Measurements from ENCODE around the gene KIF22. TPM values are rescaled to one million over a fixed set of nuclear protein-coding genes. Genes with fewer than 3 reads are reported as not detected.
"Not testable (repeated sequence)": the region's sequence is repeated elsewhere in the genome, so short reads cannot be mapped to it uniquely, and the experiment has no call there.

The KIF22 gene
- polyA plus RNA-seq, 3 donors: 22.0 to 46.2 (median 28.9) TPM

DNA sequence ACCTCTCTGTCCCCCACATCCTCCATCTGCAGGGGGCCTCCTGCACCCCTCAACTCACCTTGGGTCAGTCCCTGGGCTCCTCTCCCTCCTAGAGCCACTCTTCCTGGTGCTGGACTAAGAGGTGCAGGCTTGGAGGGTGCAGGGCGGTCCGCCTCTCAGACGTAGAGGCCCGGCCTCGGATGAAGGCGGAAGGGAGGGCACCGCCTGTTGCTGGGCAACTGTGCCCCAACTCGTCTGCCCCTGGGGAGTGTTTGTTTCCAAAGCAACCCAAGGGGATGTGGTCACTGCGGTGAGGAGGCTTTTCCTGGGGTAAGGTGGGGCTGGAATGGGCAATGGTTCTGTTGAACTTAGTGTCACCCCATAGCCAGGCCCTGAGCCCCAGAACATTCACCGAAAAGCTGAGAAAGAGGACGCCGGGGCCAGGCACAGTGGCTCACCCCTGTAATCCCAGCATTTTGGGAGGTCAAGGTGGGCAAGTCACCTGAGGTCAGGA is 44.7 kb upstream of the KIF22 start, which contains the start of gene C16orf54:
Gene C16orf54, minus strand, starts transcription at position 138 of the 493 bp plus-strand sequence. CDS start 1,039 bp downstream, outside the sequence.
- peak within 1 kb of the TSS; percentile 97 to 100 (median 100) for H3K27ac Mint-ChIP-seq

DNA sequence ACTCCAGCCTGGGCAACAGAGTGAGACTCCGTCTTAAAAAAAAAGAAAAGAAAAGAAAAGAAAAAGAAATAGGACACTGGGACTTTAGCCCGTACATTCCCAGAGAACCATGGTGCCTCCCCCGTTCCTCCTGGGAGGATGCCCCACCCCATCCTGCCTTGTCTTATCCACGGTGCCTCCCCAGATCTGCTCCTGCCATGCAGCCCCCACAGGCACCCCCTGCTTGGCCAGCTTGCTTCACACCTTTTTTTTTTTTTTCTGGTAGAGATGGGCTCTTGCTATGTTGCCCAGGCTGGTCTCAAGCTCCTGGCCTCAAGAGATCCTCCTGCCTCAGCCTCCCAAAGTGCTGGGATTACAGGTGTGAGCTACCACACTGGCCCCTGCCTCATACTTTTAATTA is 44.0 kb upstream of the KIF22 start:
- intact Hi-C loops (cut with micrococcal nuclease): loop anchor here in 1 of 2 donors (2.0 to 5.0 kb wide), 2 partner anchors 34 to 44 kb away; partner anchors contain the start of gene KIF22
- H3K4me2 ChIP-seq (replicated peaks; ENCODE audit: extremely low read depth, low read length, poor library complexity, severe bottlenecking): peak overlapping the region; percentile 78
- H3K36me3 ChIP-seq (replicated peaks in 1 of 2; ENCODE audit: control insufficient read depth in 1 of 2, insufficient read depth in 2 of 2, low read length in 2 of 2): peaks cover 11 to 30% of the 10 kb centered on the region in 2 donors
- H3K4me3 ChIP-seq (replicated peaks in 1 of 3; ENCODE audit: low read depth in 2 of 3, low read length in 3 of 3): peak overlapping the region in 2 of 3 experiments; percentile 15 to 92
- DNase-seq; H3K9me3 Mint-ChIP-seq; H3K27me3 Mint-ChIP-seq (ENCODE audit: low read depth in 3 of 3); H3K9me3 ChIP-seq (replicated peaks in 1 of 2; ENCODE audit: control insufficient read depth in 1 of 2, insufficient read depth in 1 of 2, low read length in 2 of 2); H3K27me3 ChIP-seq (ENCODE audit: control insufficient read depth in 2 of 2, insufficient read depth in 2 of 2, low read length in 2 of 2): not testable (repeated sequence)
- Mint-ChIP-seq H3K4me3 (peak overlapping the region; percentile 81 to 98), H3K27ac (peak overlapping the region; percentile 97 to 100 (median 100)), H3K36me3 (peaks cover 24 to 33% of the 10 kb centered on the region in 2 donors), H3K4me1 (peaks cover 69% of the 10 kb centered on the region)
- peaks cover 34% of the 10 kb centered on the region for H4K20me1 ChIP-seq (ENCODE audit: insufficient read depth, low read length)
- H2AFZ ChIP-seq (ENCODE audit: insufficient read depth, low read depth, low read length, poor library complexity, severe bottlenecking): peak overlapping the region; percentile 41
- peaks cover 63 to 80% of the 10 kb centered on the region in 2 donors for H3K4me1 ChIP-seq (ENCODE audit: control insufficient read depth in 1 of 2, insufficient read depth in 2 of 2, low read length in 2 of 2)
- H3K79me2 ChIP-seq (ENCODE audit: insufficient read depth, low read length): peaks cover 39% of the 10 kb centered on the region
- H3K27ac ChIP-seq (ENCODE audit: low read depth in 1 of 2, low read length in 2 of 2): peak overlapping the region; percentile 85 to 97
- H3K9ac ChIP-seq (ENCODE audit: insufficient read depth, low read length, poor library complexity, severe bottlenecking): peak overlapping the region; percentile 93
- WGBS (ENCODE audit: insufficient coverage): no CpG with 5 or more reads among the region's 4 CpGs

More for the DNA sequence above, 44.7 kb upstream of the KIF22 start, which contains the start of gene C16orf54:
- Histone ChIP-seq H3K27me3 (ENCODE audit: control insufficient read depth in 2 of 2, insufficient read depth in 2 of 2, low read length in 2 of 2) (no peaks in the 10 kb centered on the region), H3K9me3 (replicated peaks in 1 of 2; ENCODE audit: control insufficient read depth in 1 of 2, insufficient read depth in 1 of 2, low read length in 2 of 2) (no peaks in the 10 kb centered on the region), H3K4me1 (ENCODE audit: control insufficient read depth in 1 of 2, insufficient read depth in 2 of 2, low read length in 2 of 2) (peaks cover 69 to 87% of the 10 kb centered on the region in 2 donors), H3K9ac (ENCODE audit: insufficient read depth, low read length, poor library complexity, severe bottlenecking) (peak within 1 kb of the TSS; percentile 93), H3K27ac (ENCODE audit: low read depth in 1 of 2, low read length in 2 of 2) (peak within 1 kb of the TSS; percentile 85 to 97), H3K4me3 (replicated peaks in 1 of 3; ENCODE audit: low read depth in 2 of 3, low read length in 3 of 3) (peak within 1 kb of the TSS; percentile 78 to 92 (median 91)), H3K79me2 (ENCODE audit: insufficient read depth, low read length) (peaks cover 39% of the 10 kb centered on the region), H2AFZ (ENCODE audit: insufficient read depth, low read depth, low read length, poor library complexity, severe bottlenecking) (peak within 1 kb of the TSS; percentile 47), H3K36me3 (replicated peaks in 1 of 2; ENCODE audit: control insufficient read depth in 1 of 2, insufficient read depth in 2 of 2, low read length in 2 of 2) (peaks cover 11 to 31% of the 10 kb centered on the region in 2 donors), H3K4me2 (replicated peaks; ENCODE audit: extremely low read depth, low read length, poor library complexity, severe bottlenecking) (peak within 1 kb of the TSS; percentile 78), H4K20me1 (ENCODE audit: insufficient read depth, low read length) (peaks cover 40% of the 10 kb centered on the region)
- 0% methylated on average over 10 of the region's 12 CpGs for WGBS (ENCODE audit: insufficient coverage)
- Mint-ChIP-seq H3K4me1 (peaks cover 75% of the 10 kb centered on the region), H3K4me3 (peak within 1 kb of the TSS; percentile 98 to 100), H3K9me3 (peaks cover 0 to 7% (median 0%) of the 10 kb centered on the region in 7 donors), H3K36me3 (peaks cover 28 to 40% of the 10 kb centered on the region in 2 donors), H3K27me3 (ENCODE audit: low read depth in 3 of 3) (peaks cover 0 to 8% (median 2%) of the 10 kb centered on the region in 3 donors)
- intact Hi-C loops (cut with micrococcal nuclease): loop anchor here in 1 of 2 donors (2.0 to 5.0 kb wide), 3 partner anchors 34 to 79 kb away; partner anchors contain the start of gene KIF22
- peak; percentile 96 to 98 (median 97) for DNase-seq
- TF ChIP-seq, protein P1, sequence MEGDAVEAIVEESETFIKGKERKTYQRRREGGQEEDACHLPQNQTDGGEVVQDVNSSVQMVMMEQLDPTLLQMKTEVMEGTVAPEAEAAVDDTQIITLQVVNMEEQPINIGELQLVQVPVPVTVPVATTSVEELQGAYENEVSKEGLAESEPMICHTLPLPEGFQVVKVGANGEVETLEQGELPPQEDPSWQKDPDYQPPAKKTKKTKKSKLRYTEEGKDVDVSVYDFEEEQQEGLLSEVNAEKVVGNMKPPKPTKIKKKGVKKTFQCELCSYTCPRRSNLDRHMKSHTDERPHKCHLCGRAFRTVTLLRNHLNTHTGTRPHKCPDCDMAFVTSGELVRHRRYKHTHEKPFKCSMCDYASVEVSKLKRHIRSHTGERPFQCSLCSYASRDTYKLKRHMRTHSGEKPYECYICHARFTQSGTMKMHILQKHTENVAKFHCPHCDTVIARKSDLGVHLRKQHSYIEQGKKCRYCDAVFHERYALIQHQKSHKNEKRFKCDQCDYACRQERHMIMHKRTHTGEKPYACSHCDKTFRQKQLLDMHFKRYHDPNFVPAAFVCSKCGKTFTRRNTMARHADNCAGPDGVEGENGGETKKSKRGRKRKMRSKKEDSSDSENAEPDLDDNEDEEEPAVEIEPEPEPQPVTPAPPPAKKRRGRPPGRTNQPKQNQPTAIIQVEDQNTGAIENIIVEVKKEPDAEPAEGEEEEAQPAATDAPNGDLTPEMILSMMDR (IDR thresholded peaks at IDR 0.05): no peak
